ENCODE results near the gene TRAF5.
"Not testable (repeated sequence)": the region's sequence is repeated elsewhere in the genome, so short reads cannot be mapped to it uniquely, and the experiment has no call there.

DNA sequence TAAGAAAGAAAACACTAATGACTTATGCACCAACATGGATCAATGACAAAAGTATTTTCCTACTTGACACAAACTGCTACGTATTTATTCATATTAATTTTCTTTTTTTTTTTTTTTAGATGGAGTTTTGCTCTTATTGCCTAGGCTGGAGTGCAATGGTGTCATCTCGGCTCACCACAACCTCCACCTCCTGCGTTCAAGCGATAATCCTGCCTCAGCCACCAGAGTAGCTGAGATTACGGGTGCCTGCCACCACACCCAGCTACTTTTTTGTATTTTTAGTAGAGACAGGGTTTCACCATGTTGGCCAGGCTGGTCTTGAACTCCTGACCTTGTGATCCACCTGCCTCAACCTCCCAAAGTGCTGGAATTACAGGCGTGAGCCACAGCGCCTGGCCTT lies 5.0 kb upstream of the TRAF5 start:
- TF ChIP-seq, protein P1, sequence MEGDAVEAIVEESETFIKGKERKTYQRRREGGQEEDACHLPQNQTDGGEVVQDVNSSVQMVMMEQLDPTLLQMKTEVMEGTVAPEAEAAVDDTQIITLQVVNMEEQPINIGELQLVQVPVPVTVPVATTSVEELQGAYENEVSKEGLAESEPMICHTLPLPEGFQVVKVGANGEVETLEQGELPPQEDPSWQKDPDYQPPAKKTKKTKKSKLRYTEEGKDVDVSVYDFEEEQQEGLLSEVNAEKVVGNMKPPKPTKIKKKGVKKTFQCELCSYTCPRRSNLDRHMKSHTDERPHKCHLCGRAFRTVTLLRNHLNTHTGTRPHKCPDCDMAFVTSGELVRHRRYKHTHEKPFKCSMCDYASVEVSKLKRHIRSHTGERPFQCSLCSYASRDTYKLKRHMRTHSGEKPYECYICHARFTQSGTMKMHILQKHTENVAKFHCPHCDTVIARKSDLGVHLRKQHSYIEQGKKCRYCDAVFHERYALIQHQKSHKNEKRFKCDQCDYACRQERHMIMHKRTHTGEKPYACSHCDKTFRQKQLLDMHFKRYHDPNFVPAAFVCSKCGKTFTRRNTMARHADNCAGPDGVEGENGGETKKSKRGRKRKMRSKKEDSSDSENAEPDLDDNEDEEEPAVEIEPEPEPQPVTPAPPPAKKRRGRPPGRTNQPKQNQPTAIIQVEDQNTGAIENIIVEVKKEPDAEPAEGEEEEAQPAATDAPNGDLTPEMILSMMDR (IDR thresholded peaks at IDR 0.05; ENCODE audit: borderline replicate concordance, extremely low read depth, low read length, poor library complexity, severe bottlenecking): not testable (repeated sequence)
- not testable (repeated sequence) for TF ChIP-seq EZH2 (IDR thresholded peaks at IDR 0.05; ENCODE audit: borderline replicate concordance, low read depth, low read length, severe bottlenecking)
